ENCODE measurements around the gene MAP3K4. TPM values are rescaled to one million over a fixed set of nuclear protein-coding genes. Genes with fewer than 3 reads are reported as not detected.
"Not testable (repeated sequence)": the region's sequence is repeated elsewhere in the genome, so short reads cannot be mapped to it uniquely, and the experiment has no call there.

MAP3K4 gene
- polyA plus RNA-seq, 4 donors, result 12.4 to 29.5 (median 18.2) TPM

- no peaks in the 10 kb centered on the region for H3K9me3 ChIP-seq (ENCODE audit: control insufficient read depth in 2 of 2, insufficient read depth in 1 of 2, low read depth in 1 of 2, low read length in 1 of 2)
- no peaks in the 10 kb centered on the region for H3K27me3 ChIP-seq (ENCODE audit: control insufficient read depth in 3 of 3, insufficient read depth in 3 of 3, low read length in 3 of 3)
- WGBS, 3 donors, result 71 to 96% (median 77%) methylated on average over 4 of the region's 4 CpGs
- FAIRE-seq (no peak), DNase-seq (no peak)
- no peaks in the 10 kb centered on the region for H3K4me1 ChIP-seq (ENCODE audit: control insufficient read depth in 3 of 3, insufficient read depth in 2 of 3, low read depth in 1 of 3, low read length in 2 of 3)
- no peak overlapping the region for H3K4me3 ChIP-seq (ENCODE audit: low read depth in 1 of 3, low read length in 3 of 3)
- no peak overlapping the region for H3K27ac ChIP-seq (ENCODE audit: low read depth in 1 of 3, low read length in 2 of 3)
- peaks cover 23 to 46% (median 25%) of the 10 kb centered on the region in 3 donors for H3K36me3 ChIP-seq (ENCODE audit: control insufficient read depth in 3 of 3, insufficient read depth in 2 of 3, low read depth in 1 of 3, low read length in 3 of 3)
These were observed 119.7 kb downstream of the MAP3K4 start for GRCh38 chr6:161111261-161111660.

- Histone ChIP-seq H3K4me3 (ENCODE audit: low read depth in 1 of 3, low read length in 3 of 3) (no peak overlapping the region), H3K36me3 (ENCODE audit: control insufficient read depth in 3 of 3, insufficient read depth in 2 of 3, low read depth in 1 of 3, low read length in 3 of 3) (peaks cover 6 to 33% (median 13%) of the 10 kb centered on the region in 3 donors), H3K27ac (ENCODE audit: low read depth in 1 of 3, low read length in 2 of 3) (no peak overlapping the region), H3K4me1 (ENCODE audit: control insufficient read depth in 3 of 3, insufficient read depth in 2 of 3, low read depth in 1 of 3, low read length in 2 of 3) (no peaks in the 10 kb centered on the region), H3K27me3 (ENCODE audit: control insufficient read depth in 3 of 3, insufficient read depth in 3 of 3, low read length in 3 of 3) (no peaks in the 10 kb centered on the region), H3K9me3 (ENCODE audit: control insufficient read depth in 2 of 2, insufficient read depth in 1 of 2, low read depth in 1 of 2, low read length in 1 of 2) (no peaks in the 10 kb centered on the region)
- DNase-seq, result no peak
- WGBS, 3 donors, result 84 to 88% (median 86%) methylated on average over 3 of the region's 3 CpGs
- FAIRE-seq, result no peak
These were observed 123.9 kb downstream of the MAP3K4 start for GRCh38 chr6:161115468-161115867.

DNA sequence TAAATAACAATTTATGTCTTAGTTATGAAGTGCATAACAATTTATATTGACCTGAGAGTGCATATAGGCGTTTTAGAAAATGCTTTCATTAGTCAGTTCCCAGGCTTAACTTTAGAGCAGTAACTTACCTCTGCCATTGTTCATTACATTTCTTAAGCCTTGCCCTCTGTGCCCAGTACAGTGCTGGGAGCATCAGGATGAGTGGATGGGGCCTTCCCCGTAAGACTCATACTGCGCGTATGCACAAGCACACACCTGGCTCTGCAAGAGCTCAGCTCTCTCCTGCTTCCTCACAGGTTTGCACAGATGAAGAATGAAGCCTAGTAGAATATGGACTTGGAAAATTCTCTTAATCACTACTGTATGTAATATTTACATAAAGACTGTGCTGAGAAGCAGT is 125.0 kb downstream of the MAP3K4 start:
- H3K4me3 ChIP-seq (ENCODE audit: low read depth in 1 of 3, low read length in 3 of 3), result no peak overlapping the region
- FAIRE-seq, result no peak
- no peaks in the 10 kb centered on the region for H3K4me1 ChIP-seq (ENCODE audit: control insufficient read depth in 3 of 3, insufficient read depth in 2 of 3, low read depth in 1 of 3, low read length in 2 of 3)
- no peaks in the 10 kb centered on the region for H3K27me3 ChIP-seq (ENCODE audit: control insufficient read depth in 3 of 3, insufficient read depth in 3 of 3, low read length in 3 of 3)
- WGBS, 3 donors, result 88 to 96% (median 95%) methylated on average over 4 of the region's 4 CpGs
- no peaks in the 10 kb centered on the region for H3K9me3 ChIP-seq (ENCODE audit: control insufficient read depth in 2 of 2, insufficient read depth in 1 of 2, low read depth in 1 of 2, low read length in 1 of 2)
- no peak overlapping the region for H3K27ac ChIP-seq (ENCODE audit: low read depth in 1 of 3, low read length in 2 of 3)
- peaks cover 0 to 27% (median 9%) of the 10 kb centered on the region in 3 donors for H3K36me3 ChIP-seq (ENCODE audit: control insufficient read depth in 3 of 3, insufficient read depth in 2 of 3, low read depth in 1 of 3, low read length in 3 of 3)
- DNase-seq, result no peak

GRCh38 chr6:161117308-161117707 is 125.7 kb downstream of the MAP3K4 start:
- H3K4me3 ChIP-seq (ENCODE audit: low read depth in 1 of 3, low read length in 3 of 3), result no peak overlapping the region
- no peak for FAIRE-seq
- 87 to 90% (median 89%) methylated on average over 7 of the region's 7 CpGs for WGBS, 3 donors

DNA sequence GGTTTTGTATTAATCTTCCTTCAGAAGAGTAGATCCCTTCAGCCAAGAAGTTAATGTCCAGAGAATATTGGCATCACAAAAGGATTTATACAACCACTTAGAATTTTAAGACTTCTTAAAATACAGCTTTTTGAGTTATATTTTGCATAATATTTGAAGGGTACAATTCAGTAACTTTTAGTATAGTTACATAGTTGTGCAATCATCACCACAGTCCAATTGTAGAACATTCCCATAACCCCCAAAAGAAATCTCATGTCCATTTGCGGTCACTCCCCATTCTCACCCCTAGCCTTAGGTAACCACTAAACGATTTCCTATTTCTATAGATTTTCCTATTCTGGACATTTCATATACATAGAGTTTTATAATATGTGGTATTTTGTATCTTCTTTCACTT is 126.4 kb downstream of the MAP3K4 start:
- H3K36me3 ChIP-seq (ENCODE audit: control insufficient read depth in 3 of 3, insufficient read depth in 2 of 3, low read depth in 1 of 3, low read length in 3 of 3), result peaks cover 0 to 19% (median 5%) of the 10 kb centered on the region in 3 donors
- no peak overlapping the region for H3K27ac ChIP-seq (ENCODE audit: low read depth in 1 of 3, low read length in 2 of 3)
- H3K4me3 ChIP-seq (ENCODE audit: low read depth in 1 of 3, low read length in 3 of 3), result no peak overlapping the region
- H3K9me3 ChIP-seq (ENCODE audit: control insufficient read depth in 2 of 2, insufficient read depth in 1 of 2, low read depth in 1 of 2, low read length in 1 of 2), result no peaks in the 10 kb centered on the region
- no peaks in the 10 kb centered on the region for H3K27me3 ChIP-seq (ENCODE audit: control insufficient read depth in 3 of 3, insufficient read depth in 3 of 3, low read length in 3 of 3)
- FAIRE-seq, result no peak
- 95 to 98% (median 98%) methylated on average over 2 of the region's 2 CpGs for WGBS, 3 donors
- H3K4me1 ChIP-seq (ENCODE audit: control insufficient read depth in 3 of 3, insufficient read depth in 2 of 3, low read depth in 1 of 3, low read length in 2 of 3), result no peaks in the 10 kb centered on the region
- no peak for DNase-seq

More at GRCh38 chr6:161117308-161117707, 125.7 kb downstream of the MAP3K4 start:
- Histone ChIP-seq H3K4me1 (ENCODE audit: control insufficient read depth in 3 of 3, insufficient read depth in 2 of 3, low read depth in 1 of 3, low read length in 2 of 3) (no peaks in the 10 kb centered on the region), H3K27me3 (ENCODE audit: control insufficient read depth in 3 of 3, insufficient read depth in 3 of 3, low read length in 3 of 3) (no peaks in the 10 kb centered on the region), H3K9me3 (ENCODE audit: control insufficient read depth in 2 of 2, insufficient read depth in 1 of 2, low read depth in 1 of 2, low read length in 1 of 2) (no peaks in the 10 kb centered on the region), H3K27ac (ENCODE audit: low read depth in 1 of 3, low read length in 2 of 3) (no peak overlapping the region), H3K36me3 (ENCODE audit: control insufficient read depth in 3 of 3, insufficient read depth in 2 of 3, low read depth in 1 of 3, low read length in 3 of 3) (peaks cover 0 to 22% (median 5%) of the 10 kb centered on the region in 3 donors)
- no peak for DNase-seq

DNA sequence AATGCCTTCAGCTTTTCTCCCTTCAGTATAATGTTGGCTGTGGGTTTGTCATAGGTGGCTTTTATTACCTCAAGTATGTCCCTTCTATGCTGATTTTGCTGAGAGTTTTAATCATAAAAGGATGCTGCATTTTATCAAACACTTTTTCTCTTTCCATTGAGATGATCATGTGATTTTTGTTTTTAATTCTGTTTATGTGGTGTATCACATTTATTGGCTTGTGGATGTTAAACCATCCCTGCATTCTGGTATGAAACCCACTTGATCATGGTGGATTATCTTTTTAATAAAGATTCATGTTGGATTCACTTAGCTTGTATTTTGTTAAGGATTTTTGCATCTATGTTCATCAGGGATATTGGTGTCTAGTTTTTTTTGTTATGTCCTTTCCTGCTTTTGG is 131.8 kb downstream of the MAP3K4 start:
- not testable (repeated sequence) for H3K9me3 ChIP-seq (ENCODE audit: control insufficient read depth in 2 of 2, insufficient read depth in 1 of 2, low read depth in 1 of 2, low read length in 1 of 2)

GRCh38 chr6:161125591-161125990 is 134.0 kb downstream of the MAP3K4 start:
- no peak for DNase-seq

More for the DNA sequence above, 131.8 kb downstream of the MAP3K4 start:
- DNase-seq; H3K27ac ChIP-seq (ENCODE audit: low read depth in 1 of 3, low read length in 2 of 3); FAIRE-seq; H3K4me1 ChIP-seq (ENCODE audit: control insufficient read depth in 3 of 3, insufficient read depth in 2 of 3, low read depth in 1 of 3, low read length in 2 of 3); H3K27me3 ChIP-seq (ENCODE audit: control insufficient read depth in 3 of 3, insufficient read depth in 3 of 3, low read length in 3 of 3); H3K4me3 ChIP-seq (ENCODE audit: low read depth in 1 of 3, low read length in 3 of 3): not testable (repeated sequence)
- H3K36me3 ChIP-seq (ENCODE audit: control insufficient read depth in 3 of 3, insufficient read depth in 2 of 3, low read depth in 1 of 3, low read length in 3 of 3), result peaks cover 0 to 15% (median 0%) of the 10 kb centered on the region in 3 donors

GRCh38 chr6:161127071-161127740 is 135.6 kb downstream of the MAP3K4 start:
- 97 to 99% (median 98%) methylated on average over 7 of the region's 7 CpGs for WGBS, 3 donors
- Histone ChIP-seq H3K36me3 (ENCODE audit: control insufficient read depth in 3 of 3, insufficient read depth in 2 of 3, low read depth in 1 of 3, low read length in 3 of 3) (peaks cover 0 to 29% (median 2%) of the 10 kb centered on the region in 3 donors), H3K4me3 (ENCODE audit: low read depth in 1 of 3, low read length in 3 of 3) (no peak overlapping the region), H3K27ac (ENCODE audit: low read depth in 1 of 3, low read length in 2 of 3) (no peak overlapping the region), H3K27me3 (ENCODE audit: control insufficient read depth in 3 of 3, insufficient read depth in 3 of 3, low read length in 3 of 3) (no peaks in the 10 kb centered on the region), H3K9me3 (ENCODE audit: control insufficient read depth in 2 of 2, insufficient read depth in 1 of 2, low read depth in 1 of 2, low read length in 1 of 2) (no peaks in the 10 kb centered on the region), H3K4me1 (ENCODE audit: control insufficient read depth in 3 of 3, insufficient read depth in 2 of 3, low read depth in 1 of 3, low read length in 2 of 3) (no peaks in the 10 kb centered on the region)
- FAIRE-seq (no peak), DNase-seq (no peak)

More at GRCh38 chr6:161125591-161125990, 134.0 kb downstream of the MAP3K4 start:
- H3K27ac ChIP-seq (ENCODE audit: low read depth in 1 of 3, low read length in 2 of 3), result no peak overlapping the region
- no peaks in the 10 kb centered on the region for H3K4me1 ChIP-seq (ENCODE audit: control insufficient read depth in 3 of 3, insufficient read depth in 2 of 3, low read depth in 1 of 3, low read length in 2 of 3)
- 89 to 98% (median 89%) methylated on average over 2 of the region's 2 CpGs for WGBS, 3 donors
- no peaks in the 10 kb centered on the region for H3K27me3 ChIP-seq (ENCODE audit: control insufficient read depth in 3 of 3, insufficient read depth in 3 of 3, low read length in 3 of 3)
- H3K9me3 ChIP-seq (ENCODE audit: control insufficient read depth in 2 of 2, insufficient read depth in 1 of 2, low read depth in 1 of 2, low read length in 1 of 2), result no peaks in the 10 kb centered on the region
- H3K4me3 ChIP-seq (ENCODE audit: low read depth in 1 of 3, low read length in 3 of 3), result no peak overlapping the region
- H3K36me3 ChIP-seq (ENCODE audit: control insufficient read depth in 3 of 3, insufficient read depth in 2 of 3, low read depth in 1 of 3, low read length in 3 of 3), result peaks cover 0 to 25% (median 2%) of the 10 kb centered on the region in 3 donors
- no peak for FAIRE-seq

- Histone ChIP-seq H3K4me3 (ENCODE audit: low read depth in 1 of 3, low read length in 3 of 3) (no peak overlapping the region), H3K36me3 (ENCODE audit: control insufficient read depth in 3 of 3, insufficient read depth in 2 of 3, low read depth in 1 of 3, low read length in 3 of 3) (peaks cover 0 to 35% (median 2%) of the 10 kb centered on the region in 3 donors), H3K27me3 (ENCODE audit: control insufficient read depth in 3 of 3, insufficient read depth in 3 of 3, low read length in 3 of 3) (no peaks in the 10 kb centered on the region), H3K27ac (ENCODE audit: low read depth in 1 of 3, low read length in 2 of 3) (no peak overlapping the region), H3K4me1 (ENCODE audit: control insufficient read depth in 3 of 3, insufficient read depth in 2 of 3, low read depth in 1 of 3, low read length in 2 of 3) (no peaks in the 10 kb centered on the region), H3K9me3 (ENCODE audit: control insufficient read depth in 2 of 2, insufficient read depth in 1 of 2, low read depth in 1 of 2, low read length in 1 of 2) (no peaks in the 10 kb centered on the region)
- DNase-seq (no peak), FAIRE-seq (no peak)
- WGBS, 3 donors, result 88 to 95% (median 90%) methylated on average over 2 of the region's 2 CpGs
These were observed 136.7 kb downstream of the MAP3K4 start for GRCh38 chr6:161128230-161128629.
